ENCODE data around the gene DLK1. TPM values are rescaled to one million over a fixed set of nuclear protein-coding genes. Genes with fewer than 3 reads are reported as not detected.

The DLK1 gene
- polyA plus RNA-seq, 1 donor (not counting 4 experiments of a cell fraction or from before 2014, with no cell fraction given), result not detected

DNA sequence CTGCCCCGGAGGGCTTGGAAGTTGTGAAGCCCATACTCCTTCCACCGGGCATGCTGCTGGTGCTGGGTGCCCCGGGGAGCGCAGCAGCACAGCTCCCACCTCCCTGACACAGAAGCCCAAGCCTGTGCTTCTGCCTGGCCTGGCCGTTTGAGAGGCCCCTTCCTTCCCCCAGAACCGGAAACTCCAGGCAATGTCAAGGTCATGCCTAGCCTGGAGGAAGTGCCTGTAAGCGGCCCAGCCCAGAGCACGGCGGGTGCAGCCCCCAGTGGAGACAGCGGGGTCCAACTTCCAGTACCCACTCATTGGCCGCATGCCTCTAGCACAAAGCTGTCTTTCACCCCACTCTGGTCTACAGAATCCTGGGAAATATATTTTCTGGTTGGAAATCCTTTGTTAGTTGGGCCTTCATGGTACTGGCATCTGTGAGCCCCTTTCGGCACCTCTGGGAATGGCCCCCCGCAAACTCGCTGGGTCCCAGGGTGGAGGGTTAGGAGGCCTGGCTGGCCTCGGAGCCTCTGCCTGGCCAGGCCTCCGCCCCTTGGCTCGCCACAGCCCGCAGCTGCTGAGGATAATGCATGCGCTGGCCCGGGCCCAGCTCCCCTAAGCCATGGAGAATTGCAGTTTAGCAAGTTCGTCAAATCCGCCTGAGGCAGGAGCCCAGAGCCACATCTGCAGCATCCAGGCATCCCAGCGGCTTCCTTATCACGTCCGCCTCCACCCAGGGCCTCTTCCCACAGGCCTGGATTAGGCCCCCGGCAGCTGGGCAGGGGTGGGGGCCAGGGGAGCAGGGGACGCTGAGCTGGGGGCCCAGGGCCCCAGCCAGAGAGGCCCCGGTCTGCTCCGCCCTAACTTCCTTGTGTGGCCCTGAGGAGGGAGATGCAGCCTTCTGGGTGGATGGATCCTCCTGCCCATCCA is 48.9 kb upstream of the DLK1 start:
- no peak overlapping the region for H3K4me3 ChIP-seq (ENCODE audit: control insufficient read depth in 2 of 3, extremely low read depth in 1 of 3, insufficient read depth in 2 of 3, low read depth in 1 of 3, low read length in 3 of 3)
- H4K20me1 ChIP-seq (ENCODE audit: control insufficient read depth, extremely low read depth, insufficient read depth, low read length), result no peaks in the 10 kb centered on the region
- H3K79me2 ChIP-seq (ENCODE audit: control insufficient read depth, insufficient read depth, low read length), result no peaks in the 10 kb centered on the region
- H2AFZ ChIP-seq (ENCODE audit: control insufficient read depth, low read length), result peak overlapping the region; percentile 44
- no peaks in the 10 kb centered on the region for H3K9me1 ChIP-seq (ENCODE audit: control insufficient read depth, extremely low read depth, insufficient read depth, low read length)
- dilution Hi-C loops (cut with MboI; ENCODE audit: extremely low pct_ligation_motif_present, low sequenced_read_pairs), result no loop called here
- H3K4me2 ChIP-seq (ENCODE audit: control insufficient read depth, extremely low read depth, insufficient read depth, low read depth, low read length), result peak overlapping the region; percentile 18
- no peak overlapping the region for H3K27ac ChIP-seq (ENCODE audit: control insufficient read depth, insufficient read depth, low read length)
- TF ChIP-seq EZH2 (IDR thresholded peaks at IDR 0.05; ENCODE audit: low read length) (no peak), CTCF (optimal IDR thresholded peaks at IDR 0.05 in 1 of 3, IDR thresholded peaks at IDR 0.05 in 1 of 3, conservative IDR thresholded peaks at IDR 0.05 in 1 of 3; ENCODE audit: extremely low read depth in 1 of 3, insufficient read depth in 2 of 3, low read length in 3 of 3) (no peak)
- no peaks in the 10 kb centered on the region for H3K9me3 ChIP-seq (ENCODE audit: control insufficient read depth, low read depth, low read length)
- peaks cover 22% of the 10 kb centered on the region for H3K4me1 ChIP-seq (ENCODE audit: control insufficient read depth, extremely low read depth, insufficient read depth, low read length)
- H3K27me3 ChIP-seq (ENCODE audit: control insufficient read depth, extremely low read depth, insufficient read depth, low read length), result peaks cover 20% of the 10 kb centered on the region
- no peak for FAIRE-seq
- no peaks in the 10 kb centered on the region for H3K36me3 ChIP-seq (ENCODE audit: control insufficient read depth in 2 of 2, extremely low read depth in 1 of 2, insufficient read depth in 2 of 2, low read length in 2 of 2)
- no peak overlapping the region for H3K9ac ChIP-seq (ENCODE audit: control insufficient read depth, extremely low read depth, insufficient read depth, low read length)
- DNase-seq (ENCODE audit: low read depth, low spot score), result no peak

- H3K27ac ChIP-seq (ENCODE audit: control insufficient read depth, insufficient read depth, low read length), result no peak overlapping the region
- dilution Hi-C loops (cut with MboI; ENCODE audit: extremely low pct_ligation_motif_present, low sequenced_read_pairs), result no loop called here
- FAIRE-seq (no peak), DNase-seq (ENCODE audit: low read depth, low spot score) (no peak)
- no peaks in the 10 kb centered on the region for H4K20me1 ChIP-seq (ENCODE audit: control insufficient read depth, extremely low read depth, insufficient read depth, low read length)
- H3K36me3 ChIP-seq (ENCODE audit: control insufficient read depth in 2 of 2, extremely low read depth in 1 of 2, insufficient read depth in 2 of 2, low read length in 2 of 2), result no peaks in the 10 kb centered on the region
- no peak overlapping the region for H3K4me3 ChIP-seq (ENCODE audit: control insufficient read depth in 2 of 3, extremely low read depth in 1 of 3, insufficient read depth in 2 of 3, low read depth in 1 of 3, low read length in 3 of 3)
- H3K9me3 ChIP-seq (ENCODE audit: control insufficient read depth, low read depth, low read length), result no peaks in the 10 kb centered on the region
- H3K9me1 ChIP-seq (ENCODE audit: control insufficient read depth, extremely low read depth, insufficient read depth, low read length), result no peaks in the 10 kb centered on the region
- H3K4me2 ChIP-seq (ENCODE audit: control insufficient read depth, extremely low read depth, insufficient read depth, low read depth, low read length), result no peak overlapping the region
- no peak overlapping the region for H2AFZ ChIP-seq (ENCODE audit: control insufficient read depth, low read length)
- H3K27me3 ChIP-seq (ENCODE audit: control insufficient read depth, extremely low read depth, insufficient read depth, low read length), result peaks cover 15% of the 10 kb centered on the region
- no peak overlapping the region for H3K9ac ChIP-seq (ENCODE audit: control insufficient read depth, extremely low read depth, insufficient read depth, low read length)
- TF ChIP-seq CTCF (optimal IDR thresholded peaks at IDR 0.05 in 1 of 3, IDR thresholded peaks at IDR 0.05 in 1 of 3, conservative IDR thresholded peaks at IDR 0.05 in 1 of 3; ENCODE audit: extremely low read depth in 1 of 3, insufficient read depth in 2 of 3, low read length in 3 of 3) (no peak), EZH2 (IDR thresholded peaks at IDR 0.05; ENCODE audit: low read length) (no peak)
- no peaks in the 10 kb centered on the region for H3K79me2 ChIP-seq (ENCODE audit: control insufficient read depth, insufficient read depth, low read length)
- peaks cover 22% of the 10 kb centered on the region for H3K4me1 ChIP-seq (ENCODE audit: control insufficient read depth, extremely low read depth, insufficient read depth, low read length)
Observed at GRCh38 chr14:100678469-100678828, 48.2 kb upstream of the DLK1 start.
